HepG2 (cell line): Measurements from ENCODE around the gene MITF. TPM values are rescaled to one million over a fixed set of nuclear protein-coding genes. Genes with fewer than 3 reads are reported as not detected.

ENCODE experiments used
- ATAC-seq: fragments of 200-7000 bp; cut with Tn5 transposase; 3 replicates; pipeline ENCODE4 v1.9.1; 2020; ENCODE audit warnings: mild to moderate bottlenecking, moderate library complexity
- BruUV-seq: library from RNA; stranded (reverse); fragments of 400-500 nt; replicated peaks from 2 replicates; lab custom pipeline; 2021; lab: Mats Ljungman, UMichigan
- CTCF ChIA-PET: fragments of 300-600 bp; formaldehyde crosslinking; extraction: SDS; loops from one replicate; lab custom pipeline; 2021; ENCODE audit warnings: low total read pairs, inconsistent platforms, low intra/inter-chr PET ratio; lab: Yijun Ruan, JAX
- POLR2A ChIA-PET: fragments of 350-600 bp; sonication (Branson Sonifier 250); formaldehyde crosslinking; loops from one replicate; lab custom pipeline; 2020; ENCODE audit warnings: antibody characterized with exemption, inconsistent platforms; lab: Yijun Ruan, JAX
- DNase-seq: peaks from one replicate; pipeline ENCODE4 v3.0.0-alpha.2; 2015; ENCODE audit warnings: low spot score
- FAIRE-seq: peaks from 3 replicates; lab custom pipeline; 2011; peaks lifted over from hg19 to GRCh38; lab: Jason Lieb, UNC
- H2AFZ ChIP-seq: one replicate; pipeline ENCODE4 v1.6.1; 2011; ENCODE audit warnings: low read length, inconsistent platforms
- H3K27ac ChIP-seq: fragments of 300-600 bp; 3 replicates; pipeline ENCODE4 v1.8.0; 2011; ENCODE audit warnings: mixed run types, mild to moderate bottlenecking, mixed read lengths, low read length, inconsistent platforms; ENCODE audit not compliant: insufficient read depth; ENCODE audit errors: extremely low read length
- H3K27me3 ChIP-seq, 2 experiments: fragments of 200-600 bp in 1 of 2; 2 replicates in 1 of 2; 3 replicates in 1 of 2; pipeline versions ENCODE4 v1.6.0 to v1.8.0; 2011; ENCODE audit warnings: low read length in 2 of 2, mild to moderate bottlenecking in 2 of 2, moderate library complexity in 2 of 2, inconsistent platforms in 1 of 2; ENCODE audit not compliant: insufficient read depth in 2 of 2, control insufficient read depth in 1 of 2
- H3K36me3 ChIP-seq, 2 experiments: fragments of 200-600 bp in 1 of 2; replicated peaks in 1 of 2; 2 replicates in 1 of 2; 3 replicates in 1 of 2; pipeline versions ENCODE4 v1.5.1 to v1.8.0; 2011; ENCODE audit warnings: low read length in 2 of 2, inconsistent platforms in 1 of 2; ENCODE audit not compliant: insufficient read depth in 2 of 2, control insufficient read depth in 1 of 2
- H3K4me1 ChIP-seq: 2 replicates; pipeline ENCODE4 v1.5.1; 2012; ENCODE audit warnings: low read length, inconsistent platforms; ENCODE audit not compliant: insufficient read depth
- H3K4me2 ChIP-seq: 2 replicates; pipeline ENCODE4 v1.6.0; 2011; ENCODE audit warnings: low read depth, low read length, inconsistent platforms
- H3K4me3 ChIP-seq, 3 experiments: fragments of 200-600 bp in 1 of 3; sonication (generic), shearing (Covaris generic) in 1 of 3; replicated peaks in 1 of 3; 2 replicates each; pipeline ENCODE4 v1.5.1; 2011 to 2016; ENCODE audit warnings: low read length in 3 of 3, inconsistent platforms in 2 of 3, low read depth in 2 of 3, mild to moderate bottlenecking in 2 of 3, control low read depth in 1 of 3, mixed read lengths in 1 of 3; ENCODE audit not compliant: insufficient read depth in 1 of 3
- H3K79me2 ChIP-seq: one replicate; pipeline ENCODE4 v1.6.1; 2011; ENCODE audit warnings: low read length, inconsistent platforms; ENCODE audit not compliant: insufficient read depth
- H3K9ac ChIP-seq: 2 replicates; pipeline ENCODE4 v1.6.0; 2011; ENCODE audit warnings: mild to moderate bottlenecking, low read depth, low read length, inconsistent platforms; ENCODE audit not compliant: insufficient read depth
- H3K9me3 ChIP-seq: 2 replicates; pipeline ENCODE4 v1.5.1; 2012; ENCODE audit warnings: mild to moderate bottlenecking, low read length
- H4K20me1 ChIP-seq: 2 replicates; pipeline ENCODE4 v1.6.0; 2011; ENCODE audit warnings: inconsistent platforms, mild to moderate bottlenecking, low read length, moderate library complexity; ENCODE audit not compliant: insufficient read depth
- CEBPG ChIP-seq: IDR thresholded peaks from 2 replicates; pipeline ENCODE4 v1.6.1; 2016
- GPBP1L1 ChIP-seq: sonication (generic); formaldehyde crosslinking; IDR thresholded peaks from 2 replicates; pipeline ENCODE4 v1.5.0; 2020; ENCODE audit warnings: mild to moderate bottlenecking, missing genetic modification reagents
- KLF15 ChIP-seq: sonication (generic); formaldehyde crosslinking; IDR thresholded peaks from 2 replicates; pipeline ENCODE4 v1.8.1; 2023; ENCODE audit warnings: borderline replicate concordance, mild to moderate bottlenecking, inconsistent platforms, missing genetic modification reagents, mixed read lengths
- MBNL3 ChIP-seq: fragments of 250-450 bp; sonication (Bioruptor Pico); conservative IDR thresholded peaks from 2 replicates; pipeline ENCODE4 v1.8.0; 2022; ENCODE audit warnings: mild to moderate bottlenecking, inconsistent platforms
- NFIB ChIP-seq: sonication (generic); formaldehyde crosslinking; IDR thresholded peaks from 2 replicates; pipeline ENCODE4 v1.9.0; 2021; ENCODE audit warnings: missing genetic modification reagents, mild to moderate bottlenecking, borderline replicate concordance
- NFRKB ChIP-seq: fragments of 450-650 bp; IDR thresholded peaks from 2 replicates; pipeline ENCODE4 v1.6.1; 2017
- RCOR2 ChIP-seq: IDR thresholded peaks from 2 replicates; pipeline ENCODE4 v1.6.1; 2016; ENCODE audit warnings: missing biosample characterization, missing genetic modification reagents
- SRY ChIP-seq: sonication (generic); formaldehyde crosslinking; IDR thresholded peaks from 2 replicates; pipeline ENCODE4 v1.8.0; 2022; ENCODE audit warnings: mild to moderate bottlenecking, missing genetic modification reagents
- SSRP1 ChIP-seq: IDR thresholded peaks from 2 replicates; pipeline ENCODE4 v1.6.1; 2016; ENCODE audit warnings: control low read depth
- ZBED4 ChIP-seq: sonication (generic); formaldehyde crosslinking; IDR thresholded peaks from 2 replicates; pipeline ENCODE4 v1.4.0; 2020; ENCODE audit warnings: missing genetic modification reagents, borderline replicate concordance
- ZNF280D ChIP-seq: sonication (generic); formaldehyde crosslinking; IDR thresholded peaks from 2 replicates; pipeline ENCODE4 v1.5.1; 2020; ENCODE audit warnings: mild to moderate bottlenecking, missing genetic modification reagents
- ZNF326 ChIP-seq: sonication (generic); formaldehyde crosslinking; IDR thresholded peaks from 2 replicates; pipeline ENCODE4 v1.4.0; 2020; ENCODE audit warnings: missing genetic modification reagents, borderline replicate concordance
- ZNF337 ChIP-seq: sonication (generic); formaldehyde crosslinking; IDR thresholded peaks from 2 replicates; pipeline ENCODE4 v1.5.1; 2020; ENCODE audit warnings: missing genetic modification reagents, low read depth, mild to moderate bottlenecking, borderline replicate concordance
- ZNF432 ChIP-seq: sonication (generic); formaldehyde crosslinking; IDR thresholded peaks from 2 replicates; pipeline ENCODE4 v1.5.0; 2020; ENCODE audit warnings: missing genetic modification reagents, mild to moderate bottlenecking, borderline replicate concordance
- ZNF576 ChIP-seq: sonication (generic); formaldehyde crosslinking; IDR thresholded peaks from 2 replicates; pipeline ENCODE4 v1.4.0; 2020; ENCODE audit warnings: mild to moderate bottlenecking, missing genetic modification reagents
- ZNF747 ChIP-seq: sonication (generic); formaldehyde crosslinking; IDR thresholded peaks from 2 replicates; pipeline ENCODE4 v1.8.1; 2023; ENCODE audit warnings: missing genetic modification reagents, mild to moderate bottlenecking, borderline replicate concordance
- ZNF761 ChIP-seq: sonication (generic); formaldehyde crosslinking; conservative IDR thresholded peaks from 2 replicates; pipeline ENCODE4 v1.4.0; 2020; ENCODE audit warnings: mild to moderate bottlenecking, missing genetic modification reagents
- WGBS: methylation state at CpG from one replicate; pipeline ENCODE4 v1.1.6; 2017; ENCODE audit warnings: low lambda C conversion rate; 5-methylcytosine and 5-hydroxymethylcytosine counted together
- in situ Hi-C: cut with HindIII; loops from 2 replicates; pipeline ENCODE4 v1.10.0; 2017; ENCODE audit warnings: low pct_unique_long_range_greater_than_20kb; ENCODE audit not compliant: extremely low pct_ligation_motif_present
- intact Hi-C: fragments of 100-400 bp; cut with micrococcal nuclease; formaldehyde crosslinking; loops from one replicate; pipeline ENCODE4 v1.10.0; 2022; ENCODE audit not compliant: unreplicated experiment
- polyA plus RNA-seq, 8 experiments: library from polyadenylated mRNA; depleted of rRNA in 3 of 8; stranded (reverse) in 7 of 8; unstranded in 1 of 8; fragments of >200 nt; fragmentation: Illumina TruSeq in 4 of 8; extraction: Trizol in 4 of 8; gene quantifications; 2 replicates each; pipeline versions ENCODE4 v1.2.1 to v1.2.3, GENCODE V29; 2011 to 2016; ENCODE audit warnings: low read depth in 4 of 8, missing spikeins in 1 of 8, mixed read lengths in 1 of 8; ENCODE audit not compliant: insufficient read depth in 1 of 8
- total RNA-seq, 5 experiments: library from RNA; depleted of rRNA; stranded (reverse); fragments of >200 nt; fragmentation: Illumina TruSeq; extraction: Trizol; gene quantifications; 2 replicates each; pipeline ENCODE4 v1.2.3, GENCODE V29; 2016; ENCODE audit warnings: low read depth in 1 of 5

The MITF gene
- total and polyA plus RNA-seq, 2 of the 13 experiments (the other 11 are each of a cell fraction or from before 2014, with no cell fraction given), result 0.12 to 0.38 TPM

GRCh38 chr3:69775751-69776150 is 36.5 kb downstream of the MITF start (continued):
- TF ChIP-seq ZNF280D (CRISPR knock-in tag) (no peak), SSRP1 (CRISPR knock-in tag) (no peak), MBNL3 (no peak), RCOR2 (no peak)
- TF ChIP-seq, all 625 proteins: peak for 0

- Histone ChIP-seq H3K27ac (no peak overlapping the region), H3K79me2 (no peaks in the 10 kb centered on the region), H3K4me1 (no peaks in the 10 kb centered on the region), H2AFZ (no peak overlapping the region), H3K27me3 (no peaks in the 10 kb centered on the region), H3K4me3 (no peak overlapping the region), H3K36me3 (no peaks in the 10 kb centered on the region), H3K4me2 (no peak overlapping the region), H4K20me1 (no peaks in the 10 kb centered on the region), H3K9ac (no peak overlapping the region), H3K9me3 (no peaks in the 10 kb centered on the region)
- ChIA-PET CTCF (no interaction called here), POLR2A (no interaction called here)
- FAIRE-seq (no peak), DNase-seq (no peak), ATAC-seq (no peak)
- in situ Hi-C loops, result no loop called here
- intact Hi-C loops, result no loop called here
- WGBS, result 39% methylated on average over 2 of the region's 3 CpGs
- BruUV-seq, result no TSS peak
- no peak for TF ChIP-seq ZNF576 (CRISPR knock-in tag)
- no peak for TF ChIP-seq KLF15 (CRISPR knock-in tag)
- no peak for TF ChIP-seq ZNF761 (CRISPR knock-in tag)
- TF ChIP-seq ZNF337 (CRISPR knock-in tag), result no peak
- TF ChIP-seq ZNF326 (CRISPR knock-in tag), result no peak
- TF ChIP-seq GPBP1L1 (CRISPR knock-in tag), result no peak
- TF ChIP-seq NFRKB, result no peak
- no peak for TF ChIP-seq ZBED4
- no peak for TF ChIP-seq SRY (CRISPR knock-in tag)
- no peak for TF ChIP-seq ZNF432 (CRISPR knock-in tag)
- TF ChIP-seq CEBPG (CRISPR knock-in tag), result no peak
- no peak for TF ChIP-seq ZNF747 (CRISPR knock-in tag)
- no peak for TF ChIP-seq NFIB (CRISPR knock-in tag)
Measured at GRCh38 chr3:69776289-69776688, 37.0 kb downstream of the MITF start.
